ENCODE results near the gene SMPD4.
"Not testable (repeated sequence)": the region's sequence is repeated elsewhere in the genome, so short reads cannot be mapped to it uniquely, and the experiment has no call there.

The SMPD4 gene
- 73.9 to 94.6 (median 81.0) reads per million in 4 donors for total RNA-seq

GRCh38 chr2:130181325-130181879 is at the start of gene SMPD4:
SMPD4 (minus strand) TSS chr2:130181602; CDS start chr2:130176592, 5,010 bp downstream.
- peak; percentile 95 to 98 (median 97) for DNase-seq

- DNase-seq: not testable (repeated sequence)
Observed at GRCh38 chr2:130230907-130231306, 49.5 kb upstream of the SMPD4 start.

- DNase-seq: not testable (repeated sequence)
Observed at GRCh38 chr2:130230376-130230775, 49.0 kb upstream of the SMPD4 start.

- peak in 1 of 5 donors; percentile 38 for DNase-seq
Observed at GRCh38 chr2:130229161-130229510, 47.7 kb upstream of the SMPD4 start.

- DNase-seq: not testable (repeated sequence)
Observed at GRCh38 chr2:130228467-130229160, 47.2 kb upstream of the SMPD4 start.

GRCh38 chr2:130228005-130228404 is 46.6 kb upstream of the SMPD4 start:
- DNase-seq: not testable (repeated sequence)

GRCh38 chr2:130222523-130222922 is 41.1 kb upstream of the SMPD4 start:
- DNase-seq: peak in 1 of 5 donors; percentile 12

GRCh38 chr2:130220505-130220904 is 39.1 kb upstream of the SMPD4 start:
- not testable (repeated sequence) for DNase-seq

GRCh38 chr2:130219147-130219546 is 37.7 kb upstream of the SMPD4 start:
- not testable (repeated sequence) for DNase-seq

- not testable (repeated sequence) for DNase-seq
Observed at GRCh38 chr2:130207051-130207450, 25.6 kb upstream of the SMPD4 start.

DNA sequence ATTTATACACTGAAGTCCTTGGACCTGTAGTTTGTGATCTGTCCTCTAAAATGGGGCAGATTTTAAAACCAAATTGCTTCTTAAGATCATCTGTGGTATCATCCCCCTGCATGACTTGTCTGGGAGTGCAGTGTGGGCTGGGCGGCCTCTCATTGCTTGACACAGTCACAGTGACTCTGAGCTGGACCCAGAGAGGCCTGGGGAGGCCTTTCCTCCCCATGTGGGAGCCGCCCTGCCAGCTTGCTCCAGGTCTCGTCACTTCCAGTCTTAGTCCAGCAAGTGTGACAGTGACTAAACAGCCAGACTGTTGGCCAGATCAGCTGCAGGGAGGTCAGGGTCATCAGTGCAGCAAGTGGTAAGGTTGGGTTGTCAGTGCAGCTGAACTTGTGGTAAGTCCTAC is 21.7 kb upstream of the SMPD4 start:
- not testable (repeated sequence) for DNase-seq

DNA sequence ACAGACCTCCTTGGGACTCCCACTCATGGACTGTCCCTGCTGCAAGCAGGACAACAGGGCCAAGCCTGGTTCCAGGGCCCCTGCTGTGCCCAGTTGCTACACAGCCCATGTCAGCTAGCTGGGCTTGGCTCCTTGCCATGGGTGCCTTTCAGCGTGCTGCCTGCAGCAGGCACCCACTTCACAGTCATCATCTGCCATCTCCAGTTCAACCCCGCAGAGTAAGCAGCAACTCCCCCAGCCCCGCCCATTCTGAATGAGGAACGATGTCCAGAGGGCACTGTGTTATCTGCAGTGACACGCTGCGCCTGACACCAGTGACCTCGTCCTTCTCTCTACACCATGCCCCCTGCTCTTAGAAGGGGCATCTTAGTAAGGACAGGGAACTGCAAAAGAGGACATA is 21.1 kb upstream of the SMPD4 start:
- not testable (repeated sequence) for DNase-seq

DNA sequence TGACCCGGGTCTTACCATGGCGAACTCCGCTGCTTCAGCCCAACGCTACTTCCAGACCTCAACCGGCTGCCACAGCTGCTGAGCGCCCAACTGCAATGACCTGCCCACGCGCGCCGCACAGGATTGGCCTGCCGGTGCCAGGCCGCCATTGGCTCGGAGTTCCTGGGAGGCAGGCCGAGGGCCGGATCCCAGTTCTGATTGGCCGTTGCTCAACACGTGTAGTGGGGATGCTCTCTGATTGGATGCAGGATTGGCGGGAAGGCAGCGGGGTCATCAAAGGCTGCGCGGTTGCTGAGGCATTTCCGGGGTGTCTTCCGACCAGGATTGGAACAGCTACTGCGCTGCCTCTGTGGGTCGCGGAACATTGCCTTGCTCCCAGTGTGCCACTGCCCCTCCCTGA is 16.9 kb upstream of the SMPD4 start, which contains the start of gene TUBA3E:
Gene TUBA3E (minus strand): TSS at position 97 of the 400 bp plus-strand sequence. CDS start 79 bp downstream, at position 18.
- no peak for DNase-seq

DNA sequence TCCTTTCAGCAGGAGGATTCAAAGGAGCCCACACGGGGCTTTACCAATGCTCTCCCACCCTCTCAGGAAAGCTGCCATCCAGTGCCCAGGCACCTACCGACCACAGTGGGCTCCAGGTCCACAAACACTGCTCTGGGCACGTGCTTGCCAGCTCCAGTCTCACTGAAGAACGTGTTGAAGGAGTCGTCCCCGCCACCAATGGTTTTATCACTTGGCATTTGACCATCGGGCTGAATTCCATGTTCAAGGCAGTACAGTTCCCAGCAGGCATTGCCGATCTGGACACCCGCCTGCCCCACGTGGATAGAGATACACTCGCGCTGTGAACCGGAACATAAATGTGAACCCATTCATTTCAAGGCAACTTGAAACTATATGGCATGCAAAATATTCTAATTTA is 14.7 kb upstream of the SMPD4 start:
- not testable (repeated sequence) for DNase-seq

GRCh38 chr2:130195089-130195635 is 13.8 kb upstream of the SMPD4 start:
- DNase-seq: not testable (repeated sequence)

- not testable (repeated sequence) for DNase-seq
Observed at GRCh38 chr2:130193824-130194223, 12.4 kb upstream of the SMPD4 start.

DNA sequence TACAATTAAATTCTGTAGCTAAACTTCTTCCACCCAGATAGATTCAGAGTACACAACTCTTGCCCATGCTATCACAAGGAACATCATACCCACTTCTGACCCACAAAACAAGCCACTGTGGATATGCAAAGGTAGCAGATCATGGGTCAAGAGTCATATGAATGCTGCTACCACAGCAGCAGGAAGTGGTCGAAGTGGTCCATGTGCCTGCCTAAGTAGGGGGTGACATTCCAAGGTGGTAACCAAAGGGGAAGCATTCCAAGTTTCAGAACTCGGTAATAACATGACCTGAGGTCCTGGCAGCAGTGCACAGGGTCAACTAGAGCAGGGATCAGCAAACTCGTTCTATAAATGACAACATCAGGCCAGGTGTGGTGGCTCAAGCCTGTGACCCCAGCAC is 11.0 kb upstream of the SMPD4 start:
- DNase-seq: not testable (repeated sequence)

DNA sequence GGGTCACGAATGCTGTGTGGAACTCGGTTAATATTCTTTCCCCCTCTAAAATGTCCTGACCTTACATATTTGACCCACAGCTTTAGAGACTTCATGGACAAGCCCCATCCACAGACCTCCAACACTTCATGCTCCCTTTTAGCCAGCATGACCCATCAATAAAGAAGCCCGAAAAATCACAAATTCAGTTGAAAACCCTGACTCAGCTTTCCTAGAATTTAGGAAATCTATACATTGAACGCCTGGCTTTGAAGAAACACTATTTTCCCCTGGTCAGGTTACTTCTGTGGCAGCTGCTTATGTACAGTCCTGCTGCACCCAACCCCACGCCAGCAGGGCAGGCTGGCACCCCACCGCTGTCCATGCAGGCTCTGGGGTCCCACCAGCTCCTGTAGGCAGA is 9.9 kb upstream of the SMPD4 start:
- DNase-seq: not testable (repeated sequence)

- DNase-seq: no peak
Observed at GRCh38 chr2:130190237-130190636, 8.8 kb upstream of the SMPD4 start.

DNA sequence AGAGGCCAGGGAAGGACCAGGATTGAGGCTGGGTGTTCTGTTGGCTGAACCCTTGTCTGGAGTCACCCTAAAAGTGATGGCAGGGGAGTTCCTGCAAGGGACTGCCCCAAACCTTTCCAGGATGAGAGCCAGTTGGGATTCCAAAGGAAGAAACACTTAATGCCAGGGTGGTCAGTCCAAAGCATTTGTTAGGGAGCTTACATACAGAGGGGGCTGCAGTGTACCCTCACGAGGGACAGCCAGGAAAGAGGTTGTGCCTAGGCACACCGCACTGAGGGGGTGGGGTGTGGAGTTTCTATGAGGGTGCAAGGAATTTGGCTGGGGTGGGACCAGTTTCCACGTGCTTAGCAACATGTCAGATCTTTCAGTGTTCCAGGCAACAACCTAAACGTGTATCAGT is 7.6 kb upstream of the SMPD4 start:
- DNase-seq: not testable (repeated sequence)

DNA sequence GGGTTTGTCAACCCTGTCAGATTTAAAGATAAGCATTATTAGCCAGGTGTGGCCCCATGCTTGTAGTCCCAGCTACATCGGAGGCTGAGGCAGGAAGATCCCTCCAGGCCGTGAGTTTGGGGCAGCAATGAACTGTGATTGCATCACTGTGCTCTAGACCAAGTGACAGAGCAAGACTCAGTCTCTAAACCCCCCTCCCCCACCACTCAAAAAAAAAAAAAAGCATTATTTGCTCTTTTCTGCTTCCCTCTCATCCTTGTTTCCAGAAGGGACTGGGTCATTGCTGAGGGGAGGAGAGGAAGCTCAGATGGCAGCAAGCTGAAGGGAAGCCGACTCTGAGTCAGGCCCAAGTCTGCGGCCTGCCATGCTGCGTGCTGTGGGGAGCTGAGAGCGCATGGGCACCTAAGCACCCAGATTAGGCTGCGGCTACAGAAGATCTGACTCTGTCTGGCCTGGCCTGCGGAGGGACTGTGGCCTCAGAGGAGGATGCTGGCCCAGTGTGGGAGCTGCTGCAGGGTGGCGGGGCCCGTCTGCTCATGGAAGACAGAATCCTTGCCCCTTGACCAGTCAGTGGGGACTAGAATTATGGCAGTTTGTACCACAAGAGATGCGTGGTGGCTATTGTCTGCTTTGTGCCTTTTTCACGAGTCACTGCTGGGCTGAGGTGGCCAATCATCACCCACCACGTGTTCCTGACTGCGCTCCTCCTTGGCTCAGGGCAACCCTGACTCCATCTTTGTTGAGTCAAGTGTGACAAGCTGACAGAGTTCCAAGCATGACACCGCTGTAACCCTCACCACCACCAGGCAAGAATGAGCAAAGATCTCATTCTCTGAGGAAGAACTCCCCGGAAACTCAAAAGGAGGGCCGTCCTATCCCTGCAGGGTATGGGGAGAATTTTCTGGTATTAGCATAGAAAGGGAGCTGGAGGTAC is 6.7 kb upstream of the SMPD4 start:
- DNase-seq: not testable (repeated sequence)

- no peak for DNase-seq
Observed at GRCh38 chr2:130187268-130187667, 5.9 kb upstream of the SMPD4 start.

DNA sequence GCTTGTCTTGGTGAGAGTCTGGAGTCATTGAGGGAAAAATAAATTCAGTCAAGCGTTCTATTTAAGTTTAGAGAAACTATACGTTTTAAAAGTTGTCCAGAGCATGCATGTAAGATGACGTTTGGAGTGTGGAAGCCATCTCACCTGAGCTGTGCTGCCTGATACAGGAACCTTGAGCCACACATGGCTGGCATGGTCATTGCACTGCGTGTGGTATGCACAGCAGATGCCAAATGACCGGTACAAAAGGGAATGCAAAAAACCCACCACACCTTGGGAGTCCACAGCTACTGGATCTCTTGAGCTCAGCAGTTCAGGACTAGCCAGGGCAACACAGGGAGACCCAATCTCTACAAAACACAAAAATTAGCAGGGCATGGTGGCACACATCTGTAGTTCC is 5.0 kb upstream of the SMPD4 start:
- no peak for DNase-seq

All from T-helper 1 cell (primary cell).